IPS-11a (cell line): ENCODE measurements around the gene CYB561.

Experiments used
- H3K4me3 ChIP-seq: one replicate; pipeline ENCODE4 v1.5.1; 2013; ENCODE audit warnings: low read depth, low read length, control low read depth

The CYB561 gene

DNA sequence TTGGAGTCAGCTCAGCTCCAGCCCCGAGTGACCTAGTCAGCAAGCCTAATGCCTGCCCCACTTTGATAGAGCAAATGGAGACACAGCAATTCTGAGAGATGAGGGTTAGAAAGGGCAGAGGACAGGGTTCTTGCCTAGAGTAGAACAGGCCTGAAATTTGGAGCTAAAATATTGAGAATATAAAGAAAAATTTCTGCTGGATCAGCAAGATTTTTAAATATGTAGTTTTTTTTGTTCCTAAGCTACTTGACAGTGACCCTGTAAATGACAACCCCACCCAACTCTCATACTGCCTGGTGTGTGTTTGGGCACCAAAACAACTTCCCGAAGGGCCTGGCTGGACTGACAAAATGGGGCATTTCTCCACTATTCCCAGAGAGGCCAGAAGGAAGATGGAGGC is 26.7 kb downstream of the CYB561 start:
- no peak overlapping the region for H3K4me3 ChIP-seq

DNA sequence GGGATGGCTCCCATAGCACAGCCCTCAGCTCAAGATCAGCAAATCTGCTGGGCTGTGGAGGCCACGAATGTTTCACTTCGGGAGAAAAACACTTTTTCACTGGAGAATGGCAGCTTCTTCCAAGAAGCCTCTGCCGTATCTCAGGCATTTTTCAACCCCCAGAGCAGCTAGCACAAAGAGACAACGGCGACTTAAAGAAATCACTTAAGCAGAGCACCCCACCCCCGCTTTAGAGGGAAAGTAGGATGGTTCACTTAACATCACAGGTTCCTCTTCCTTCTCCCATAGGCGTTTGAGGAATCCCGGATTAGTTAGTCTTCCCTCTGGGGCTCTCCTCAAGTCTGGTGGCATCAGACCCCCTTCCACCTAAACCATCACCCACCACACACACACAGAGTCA is 27.6 kb downstream of the CYB561 start:
- no peak overlapping the region for H3K4me3 ChIP-seq

DNA sequence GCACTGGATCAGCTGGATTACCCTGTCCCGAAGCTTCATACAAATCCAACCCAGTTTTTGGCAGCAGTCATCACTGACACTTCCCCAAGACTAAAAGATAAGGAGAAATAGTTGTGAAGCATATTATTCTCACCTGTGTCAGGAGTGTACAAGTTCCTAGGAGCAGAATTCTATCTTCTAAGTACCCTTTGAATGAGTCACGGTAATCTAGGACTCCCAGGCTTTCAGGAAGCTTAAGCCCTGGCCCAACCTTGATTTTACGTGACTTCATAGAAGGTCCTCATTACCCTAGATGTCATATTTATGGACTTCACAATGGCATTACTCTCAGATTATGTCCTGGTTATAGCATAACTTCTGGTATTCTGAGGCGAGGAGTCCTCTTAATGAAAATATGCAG is 31.9 kb downstream of the CYB561 start:
- no peak overlapping the region for H3K4me3 ChIP-seq

DNA sequence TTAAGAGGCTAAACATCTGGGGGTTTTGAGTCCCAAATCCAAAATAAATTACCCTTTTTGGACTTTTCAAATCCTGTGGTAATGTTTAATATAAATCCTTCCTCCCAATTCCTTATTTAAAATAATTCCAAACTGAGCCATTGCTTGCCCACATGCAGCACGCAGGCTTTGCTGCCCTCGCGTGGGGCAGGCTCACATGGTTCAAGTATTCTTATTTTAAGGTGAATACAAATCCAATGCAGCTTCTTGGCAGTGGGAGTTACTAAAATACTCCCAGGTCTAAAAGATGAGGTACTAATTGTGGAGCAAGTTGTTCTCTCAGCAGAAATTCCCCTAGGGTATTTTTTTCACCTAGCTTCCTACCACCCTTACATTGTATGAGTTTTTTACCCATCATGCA is 33.0 kb downstream of the CYB561 start:
- no peak overlapping the region for H3K4me3 ChIP-seq

- H3K4me3 ChIP-seq: no peak overlapping the region
Measured at GRCh38 chr17:63412234-63412633, 33.9 kb downstream of the CYB561 start.

- no peak overlapping the region for H3K4me3 ChIP-seq
Measured at GRCh38 chr17:63407741-63408330, 38.3 kb downstream of the CYB561 start.

- H3K4me3 ChIP-seq: no peak overlapping the region
Measured at GRCh38 chr17:63406689-63407330, 39.3 kb downstream of the CYB561 start.

GRCh38 chr17:63405741-63406261 is 40.3 kb downstream of the CYB561 start:
- no peak overlapping the region for H3K4me3 ChIP-seq

DNA sequence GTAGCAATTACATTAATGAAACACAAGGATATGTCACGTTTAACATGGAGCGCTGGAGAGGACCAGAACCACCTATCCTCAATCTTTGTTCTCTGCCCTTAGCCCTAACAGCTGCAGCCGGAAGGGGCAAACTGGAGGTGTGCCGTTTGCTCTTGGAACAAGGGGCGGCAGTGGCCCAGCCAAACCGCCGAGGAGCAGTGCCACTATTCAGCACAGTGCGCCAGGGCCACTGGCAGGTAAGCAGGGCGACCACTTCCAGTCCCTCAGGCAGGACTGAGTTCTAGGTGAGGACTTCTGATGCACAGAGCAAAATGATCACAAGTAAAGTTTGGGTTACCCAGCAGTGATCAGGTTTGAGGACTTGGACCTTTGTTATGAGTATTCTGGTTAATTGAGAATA is 41.1 kb downstream of the CYB561 start:
- no peak overlapping the region for H3K4me3 ChIP-seq

GRCh38 chr17:63402431-63403212 is 43.5 kb downstream of the CYB561 start:
- H3K4me3 ChIP-seq: no peak overlapping the region

DNA sequence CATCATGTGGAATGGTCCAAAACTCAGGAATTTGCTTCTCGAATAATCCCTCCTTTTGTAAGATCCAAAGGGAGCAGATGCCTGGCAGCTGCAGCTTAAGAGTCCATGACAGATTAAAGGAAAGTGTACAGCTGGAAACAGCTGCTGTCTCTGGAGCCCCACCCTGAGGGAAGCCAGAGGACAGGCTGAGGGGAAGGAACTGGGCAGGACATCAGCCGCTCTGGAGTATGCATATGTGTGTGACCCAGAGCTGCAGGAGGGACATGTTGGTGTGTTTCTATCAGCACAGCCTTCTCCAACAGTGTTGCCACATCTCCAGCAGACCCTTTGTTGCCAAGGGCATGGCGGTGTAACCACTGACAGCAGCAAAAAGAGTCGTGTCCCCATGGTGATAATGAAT is 46.2 kb downstream of the CYB561 start:
- H3K4me3 ChIP-seq: no peak overlapping the region

GRCh38 chr17:63399316-63399715 is 46.8 kb downstream of the CYB561 start:
- no peak overlapping the region for H3K4me3 ChIP-seq

GRCh38 chr17:63398680-63399079 is 47.4 kb downstream of the CYB561 start:
- no peak overlapping the region for H3K4me3 ChIP-seq

DNA sequence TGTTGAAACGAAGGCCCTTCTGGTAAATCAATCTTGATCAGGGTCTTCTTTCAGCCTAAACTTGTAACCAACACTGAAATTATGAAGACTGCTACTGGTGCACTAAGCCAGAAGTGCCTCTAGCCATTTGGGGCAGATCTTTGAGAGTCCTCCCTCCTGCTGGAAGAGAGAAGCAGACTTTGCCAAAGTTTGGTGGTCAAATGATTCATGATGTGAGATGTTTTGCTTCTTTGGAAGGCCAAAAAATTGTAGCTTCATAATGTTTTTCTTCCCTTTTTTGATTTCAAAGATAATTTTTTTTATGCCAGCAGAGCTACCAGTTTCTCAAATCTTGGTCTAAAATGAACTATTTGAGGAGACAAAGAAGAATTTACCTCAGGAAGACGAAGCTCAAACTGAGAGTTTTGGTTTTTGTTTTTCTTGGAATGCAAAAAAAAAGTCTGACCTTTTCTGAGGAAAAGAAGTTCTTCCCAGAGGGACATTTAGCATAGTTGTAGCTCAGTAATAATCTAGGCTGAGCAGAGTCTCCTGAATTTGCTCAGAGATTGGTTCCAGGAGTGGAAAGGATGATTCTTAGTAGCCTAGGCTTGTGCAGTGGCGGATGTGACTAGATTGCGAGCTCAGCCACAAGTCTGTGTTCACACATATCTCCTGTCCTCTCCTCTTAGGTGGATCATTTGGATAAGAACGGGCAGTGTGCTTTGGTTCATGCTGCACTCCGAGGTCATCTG is 50.9 kb downstream of the CYB561 start:
- no peak overlapping the region for H3K4me3 ChIP-seq

DNA sequence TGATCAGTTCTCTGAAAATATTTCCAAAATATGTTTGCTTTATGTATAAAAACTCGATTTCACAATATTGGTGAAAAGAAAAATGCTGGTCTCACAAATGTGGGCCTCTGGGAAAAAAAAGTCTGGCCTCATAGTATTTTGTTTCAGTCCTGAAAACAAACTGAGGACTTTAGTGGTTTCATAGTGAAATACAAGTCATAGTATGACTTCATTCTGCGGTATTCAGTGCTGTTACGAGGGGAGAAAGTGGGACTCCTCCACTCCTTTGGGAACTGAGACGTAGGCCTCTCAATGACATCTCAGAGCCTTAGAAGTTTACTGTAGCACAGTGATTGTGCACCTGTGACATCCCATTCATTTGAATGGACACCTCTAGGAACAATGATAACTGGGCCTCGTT is 56.0 kb downstream of the CYB561 start:
- no peak overlapping the region for H3K4me3 ChIP-seq

- H3K4me3 ChIP-seq: no peak overlapping the region
Measured at GRCh38 chr17:63387656-63388340, 58.3 kb downstream of the CYB561 start.

- no peak overlapping the region for H3K4me3 ChIP-seq
Measured at GRCh38 chr17:63382826-63383225, 63.3 kb downstream of the CYB561 start.
